GM19452 (cell line): Measurements from ENCODE around the gene KRT83.
"Not testable (repeated sequence)": the region's sequence is repeated elsewhere in the genome, so short reads cannot be mapped to it uniquely, and the experiment has no call there.

Source experiments
- ATAC-seq: cut with Tn5 transposase; IDR thresholded peaks from one replicate; pipeline ENCODE4 v1.9.1; 2021; ENCODE audit not compliant: unreplicated experiment

Gene KRT83

DNA sequence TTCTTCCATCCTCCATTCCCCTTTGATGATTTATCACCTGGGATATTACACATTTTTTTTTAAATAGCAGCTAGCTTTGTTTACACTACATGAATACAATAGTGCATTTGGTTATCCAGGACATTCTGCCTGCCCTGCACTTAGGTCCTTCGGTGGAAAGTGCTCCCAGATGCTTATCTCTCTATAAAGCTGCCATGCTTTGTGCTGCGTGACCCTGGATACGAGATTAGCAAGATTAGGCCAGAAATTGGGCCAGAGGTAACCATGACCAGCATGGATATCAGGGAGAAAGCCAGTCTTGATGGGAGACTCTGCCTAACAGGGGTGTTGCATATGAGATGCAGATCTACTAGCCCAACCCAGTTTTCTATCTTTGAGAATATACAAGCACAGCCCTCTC lies 12.1 kb upstream of the KRT83 start:
- no peak for ATAC-seq

DNA sequence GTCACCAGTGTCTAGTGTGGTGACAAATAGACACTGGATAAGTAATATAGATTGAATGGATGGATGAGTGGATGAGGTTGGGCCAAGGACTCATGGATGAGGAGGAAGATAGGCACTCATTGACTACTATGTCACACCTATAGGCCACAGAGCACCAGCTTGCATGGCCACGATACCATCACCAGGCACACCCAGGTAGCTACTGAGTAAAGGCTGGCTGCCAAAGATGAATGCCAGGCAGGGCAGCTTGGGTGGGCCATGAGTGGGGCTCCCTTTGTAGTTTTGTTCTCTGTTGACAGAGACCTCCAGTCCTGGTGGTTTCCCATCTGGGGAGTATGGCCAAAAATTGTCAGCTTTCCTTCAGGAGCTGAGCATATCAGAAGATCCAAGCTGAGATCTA lies 11.2 kb upstream of the KRT83 start:
- ATAC-seq = no peak

DNA sequence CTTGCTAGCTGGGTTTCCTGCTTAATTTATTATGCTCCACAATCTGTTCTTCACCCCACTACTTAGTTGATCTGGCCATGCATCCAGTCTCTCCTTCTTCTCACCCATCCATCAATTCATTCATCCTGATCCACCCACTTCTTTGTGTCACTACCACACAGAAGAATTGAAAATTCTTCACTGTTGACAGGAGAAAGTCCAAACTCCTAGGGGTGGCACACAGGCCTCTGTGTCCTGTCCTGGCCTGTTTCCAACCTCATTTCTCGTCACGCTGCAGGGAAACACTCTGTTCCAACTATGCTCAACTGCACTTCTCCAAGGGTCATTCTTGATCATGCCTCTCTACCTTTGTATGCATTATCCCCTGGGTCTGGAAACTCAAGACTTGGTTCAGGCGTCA lies 10.6 kb upstream of the KRT83 start:
- no peak for ATAC-seq

DNA sequence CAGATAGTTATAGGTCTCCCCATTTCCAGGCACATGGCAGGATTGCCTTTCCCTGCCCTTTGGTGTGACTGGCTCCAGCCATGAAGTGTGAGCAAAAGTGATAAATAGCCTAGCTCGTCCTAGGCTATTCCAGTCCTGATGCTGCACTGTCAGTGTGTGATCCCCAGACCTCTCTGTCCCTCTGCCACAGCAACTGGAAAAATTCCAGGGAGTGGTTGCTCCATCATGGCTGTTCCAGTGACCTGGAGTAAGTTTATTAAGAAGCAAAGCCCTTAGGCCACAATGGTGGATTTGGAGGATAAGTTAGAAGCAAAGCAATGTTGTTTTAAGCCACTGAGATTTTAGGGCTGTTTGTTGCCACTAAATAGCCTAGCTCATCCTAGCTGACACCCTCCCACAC lies 9.8 kb upstream of the KRT83 start:
- ATAC-seq = no peak

DNA sequence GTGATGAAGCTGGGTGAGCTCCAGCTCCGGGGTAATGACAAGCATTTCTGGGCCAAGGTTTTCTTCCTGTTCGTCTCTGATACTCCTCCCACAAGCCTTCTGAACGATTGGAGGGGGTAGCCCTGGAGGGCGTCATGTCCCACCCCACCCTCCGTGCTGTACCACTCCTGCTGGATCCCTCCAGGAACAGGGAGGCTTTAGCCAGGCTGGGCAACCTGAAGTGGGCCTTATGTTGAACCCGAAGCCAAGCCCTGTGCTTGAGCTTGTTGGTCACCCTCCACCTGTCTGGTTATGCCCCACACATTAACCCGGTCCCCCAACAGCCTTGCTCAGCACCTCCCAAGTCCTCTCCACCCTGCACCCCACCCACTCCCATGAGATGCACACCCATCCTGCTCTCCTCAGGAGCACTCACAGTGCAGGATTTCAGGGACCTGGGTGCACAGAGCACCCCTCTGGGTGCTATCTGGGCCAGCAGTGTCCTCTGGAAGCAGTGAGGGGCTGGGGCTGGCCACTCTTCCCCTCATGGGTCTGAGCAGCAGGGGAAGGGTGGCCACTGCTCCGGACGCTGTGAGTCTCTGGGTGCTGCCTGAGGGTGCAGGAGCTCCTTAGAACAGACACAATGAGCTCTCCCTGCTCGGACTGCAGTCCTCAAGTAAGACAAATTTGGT lies 6.8 kb upstream of the KRT83 start:
- ATAC-seq = no peak

DNA sequence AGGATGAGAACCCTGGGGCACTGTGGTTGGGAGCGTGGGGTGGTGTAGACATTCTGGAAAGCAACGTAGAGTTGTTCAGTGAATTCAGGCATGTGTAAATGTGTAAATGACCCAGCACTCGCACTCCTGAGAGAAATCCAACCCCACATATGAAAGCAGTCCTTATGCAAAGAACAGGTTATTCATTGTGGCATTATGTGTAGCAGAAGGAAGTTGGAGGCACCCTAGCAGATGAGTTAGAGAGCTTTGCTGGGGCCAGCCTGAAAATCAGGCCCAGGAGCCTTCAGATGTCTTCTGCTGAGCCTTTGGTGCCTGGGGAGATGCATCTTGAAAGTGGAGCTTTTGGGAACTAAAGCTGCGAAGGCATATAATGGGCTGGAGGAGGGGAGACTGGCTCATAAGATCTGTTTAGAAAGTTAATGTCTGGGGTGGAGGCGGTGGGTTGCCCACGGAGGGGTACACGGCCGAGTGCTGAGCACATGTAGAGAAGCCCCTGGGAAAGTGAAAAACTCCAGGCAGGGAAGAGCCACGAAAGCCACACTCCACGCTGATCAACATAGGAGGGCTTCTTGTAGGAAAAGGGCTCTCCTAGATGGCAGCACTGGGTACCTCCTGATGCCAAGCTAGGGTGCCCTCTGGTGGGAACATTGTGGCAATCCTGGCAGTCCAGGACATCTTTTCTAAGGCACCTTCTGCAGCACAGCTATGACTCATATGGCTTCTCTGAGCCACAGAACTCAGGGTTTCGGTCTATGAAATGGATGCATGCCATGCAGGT lies 6.0 kb upstream of the KRT83 start:
- peak; percentile 90 for ATAC-seq

DNA sequence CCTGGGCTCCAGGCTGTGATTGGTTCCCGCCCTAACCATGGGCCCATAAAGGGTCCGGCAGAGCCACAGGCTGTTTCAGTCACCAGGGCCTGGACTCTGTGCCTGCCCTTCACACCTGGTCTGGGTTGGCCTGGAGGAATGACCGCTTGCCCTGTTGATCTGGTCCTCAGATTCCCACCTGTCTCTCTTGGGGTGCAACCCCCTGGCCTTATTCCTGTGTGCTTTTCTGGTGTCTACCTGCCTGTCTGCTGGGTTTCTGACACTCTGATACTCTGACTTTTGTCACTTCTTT lies 2.9 kb upstream of the KRT83 start:
- no peak for ATAC-seq

DNA sequence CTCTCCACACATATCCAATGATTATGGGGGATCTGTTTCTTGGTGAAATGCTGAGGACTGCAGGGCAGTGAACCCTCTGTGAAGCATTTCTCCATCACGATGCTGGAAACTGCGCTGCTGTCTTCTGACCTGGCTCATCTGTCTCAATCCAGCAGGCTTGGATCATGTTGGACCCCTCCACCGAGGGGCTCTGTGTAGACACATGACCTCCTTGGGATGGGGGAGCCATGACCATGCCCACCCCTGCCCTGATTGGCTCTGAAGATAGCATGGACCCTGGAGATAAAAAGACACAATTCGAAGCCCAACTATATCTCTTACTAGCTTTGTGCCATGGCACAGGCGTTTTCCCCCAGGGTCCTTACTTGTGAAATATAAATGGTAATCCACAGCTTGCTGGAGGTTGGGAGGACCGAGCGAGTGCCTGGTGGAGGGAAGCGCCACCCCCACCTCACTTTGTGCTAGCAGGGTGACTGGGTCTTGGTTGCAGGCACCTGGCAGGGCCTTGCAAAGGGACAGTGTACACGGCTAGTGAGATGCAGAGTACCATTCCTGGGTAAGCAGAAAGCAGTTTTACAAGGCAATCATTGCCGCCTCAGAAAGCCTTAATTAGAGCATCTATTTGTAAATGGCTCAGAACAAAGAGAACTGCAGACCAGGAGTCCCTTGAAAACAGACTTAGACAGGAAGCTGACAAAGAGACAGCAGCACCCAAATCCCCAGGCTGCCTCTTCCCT lies 2.4 kb upstream of the KRT83 start:
- ATAC-seq = no peak

DNA sequence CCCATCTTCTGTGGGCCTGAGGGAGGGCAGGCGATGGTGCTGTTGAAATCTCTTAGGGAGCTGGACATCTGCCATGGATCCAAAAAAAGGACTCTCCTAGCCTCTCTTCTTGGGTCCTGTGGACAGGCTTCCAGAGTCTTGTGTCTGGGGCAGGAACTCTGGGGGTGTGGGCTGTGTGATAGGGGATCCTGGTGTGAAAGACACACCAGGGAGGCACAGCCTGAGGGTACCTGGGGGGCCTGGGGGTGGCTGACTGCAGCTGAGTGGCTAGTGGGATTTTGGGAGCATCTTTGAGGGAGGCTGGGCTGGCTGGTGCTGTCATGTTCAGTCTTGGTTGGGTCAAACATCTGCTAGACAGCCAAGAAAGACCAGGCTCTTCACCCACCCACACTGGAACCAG lies 1.8 kb upstream of the KRT83 start:
- ATAC-seq = no peak

DNA sequence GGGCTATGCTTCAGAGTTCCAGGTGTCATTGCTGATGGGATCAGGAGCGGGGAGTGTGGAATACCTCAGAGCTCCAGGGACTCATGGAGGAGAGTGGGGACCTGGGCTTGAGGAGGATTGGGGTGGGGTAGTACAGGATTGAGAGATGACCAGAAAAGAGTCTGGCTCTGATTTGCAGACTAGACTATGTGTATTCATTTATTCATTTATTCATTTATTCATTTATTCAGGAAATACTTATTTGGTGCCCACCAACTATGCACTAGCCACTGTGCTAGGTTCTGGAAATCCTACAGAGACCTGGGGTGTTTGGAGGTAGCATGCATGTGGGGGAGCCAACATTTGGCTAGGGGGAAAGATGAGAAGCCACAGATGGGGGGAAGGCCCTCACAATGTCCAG lies 871 bp upstream of the KRT83 start:
- ATAC-seq = no peak

DNA sequence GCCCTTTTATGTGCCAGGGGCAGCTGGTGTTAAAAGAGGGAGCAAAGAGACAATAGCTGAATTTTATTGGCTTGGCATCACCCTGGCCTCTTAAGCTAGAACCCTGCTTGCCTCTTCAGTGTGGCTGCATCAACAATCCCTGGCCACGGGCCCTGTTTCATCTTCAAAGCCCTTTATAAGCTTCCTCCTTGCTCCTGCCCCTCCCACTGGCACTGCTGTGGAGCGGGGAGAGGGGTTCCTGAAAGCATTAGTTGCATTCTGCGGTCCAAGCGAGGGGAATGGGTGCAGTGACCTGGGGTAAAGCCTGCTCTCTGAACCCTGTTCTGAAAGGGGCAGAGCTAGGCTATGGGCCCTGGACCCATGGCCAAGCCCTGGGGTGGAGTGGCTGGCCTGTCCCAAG lies 220 bp upstream of the KRT83 start:
- ATAC-seq = no peak

DNA sequence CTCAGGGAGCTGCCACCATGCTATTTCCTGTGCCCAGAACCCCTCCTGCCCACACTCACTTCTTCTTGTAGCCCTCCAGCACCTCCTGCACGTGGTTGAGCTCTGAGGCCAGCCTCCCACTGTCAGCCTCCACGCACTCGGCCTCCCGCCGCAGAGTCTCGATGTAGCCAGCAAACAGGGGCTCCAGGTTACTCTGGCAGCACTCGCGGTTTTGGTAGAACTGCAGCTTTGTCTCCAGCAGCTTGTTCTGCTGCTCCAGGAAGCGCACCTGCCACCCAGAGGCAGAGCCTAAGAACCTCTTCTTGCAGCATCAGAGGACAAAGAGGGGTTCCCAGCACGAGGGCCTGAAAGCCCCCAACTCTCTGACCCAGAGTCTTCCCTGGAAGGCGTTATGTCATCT lies 2.1 kb downstream of the KRT83 start:
- no peak for ATAC-seq

DNA sequence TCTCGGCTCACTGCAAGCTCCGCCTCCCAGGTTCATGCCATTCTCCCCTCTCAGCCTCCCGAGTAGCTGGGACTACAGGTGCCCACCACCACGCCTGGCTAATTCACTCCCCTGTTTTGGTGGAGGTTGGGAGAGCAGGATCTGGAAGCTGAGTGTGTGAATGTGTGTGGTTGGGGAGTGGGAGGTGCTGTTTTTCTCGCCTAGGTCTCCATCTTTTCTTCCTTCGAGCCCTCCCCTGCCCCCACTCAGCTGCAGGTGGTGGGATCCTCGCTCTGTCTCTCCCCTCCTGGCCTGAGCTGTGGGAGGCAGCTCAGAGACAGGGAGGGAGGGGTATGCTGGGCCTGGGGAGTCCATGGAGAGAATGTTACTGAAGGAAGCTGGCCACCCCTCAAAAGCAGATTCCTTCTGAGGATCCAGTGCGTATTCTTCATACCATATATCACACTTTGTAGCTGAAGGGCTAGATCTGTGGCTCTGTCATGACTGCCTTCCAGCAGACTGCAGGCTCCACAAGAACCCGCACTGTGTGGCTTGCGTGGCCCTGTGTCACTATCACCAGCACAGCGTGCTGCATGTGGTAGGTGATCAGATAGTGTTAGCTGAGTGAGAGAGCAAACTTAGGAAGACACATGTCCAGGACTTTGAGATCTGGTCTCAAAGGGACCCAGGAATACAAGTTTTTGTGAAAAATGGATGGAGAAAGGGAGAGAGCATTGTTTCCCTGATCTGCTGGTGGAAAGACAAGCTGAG lies 2.8 kb downstream of the KRT83 start:
- no peak for ATAC-seq

DNA sequence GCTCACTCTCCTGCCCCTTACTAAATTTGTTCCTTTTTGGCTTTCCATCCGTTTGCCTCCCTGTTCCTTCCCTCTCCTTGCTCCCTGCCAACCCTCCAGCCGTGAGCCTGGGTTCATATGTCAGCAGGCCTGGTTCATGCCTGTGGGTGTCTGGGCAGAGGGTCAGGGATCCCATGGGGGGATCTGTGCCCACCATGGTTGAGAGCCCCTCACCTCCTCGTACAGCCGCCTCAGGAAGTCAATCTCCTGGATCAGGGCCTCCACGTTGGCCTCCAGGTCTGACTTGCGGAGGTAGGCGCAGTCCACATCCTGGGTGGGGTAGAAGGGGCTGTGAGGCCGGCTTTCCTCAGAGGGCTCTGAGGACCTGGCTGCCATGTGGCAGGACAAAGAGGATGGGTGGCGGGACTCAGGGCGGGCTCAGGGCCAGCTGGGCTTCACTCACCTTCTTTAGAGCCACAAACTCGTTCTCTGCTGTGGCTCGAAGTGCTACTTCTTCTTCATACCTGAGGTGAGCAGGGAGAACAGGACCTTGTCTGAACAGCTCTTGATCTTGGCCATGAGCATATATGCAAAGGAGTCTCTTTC lies 3.6 kb downstream of the KRT83 start:
- ATAC-seq = no peak

DNA sequence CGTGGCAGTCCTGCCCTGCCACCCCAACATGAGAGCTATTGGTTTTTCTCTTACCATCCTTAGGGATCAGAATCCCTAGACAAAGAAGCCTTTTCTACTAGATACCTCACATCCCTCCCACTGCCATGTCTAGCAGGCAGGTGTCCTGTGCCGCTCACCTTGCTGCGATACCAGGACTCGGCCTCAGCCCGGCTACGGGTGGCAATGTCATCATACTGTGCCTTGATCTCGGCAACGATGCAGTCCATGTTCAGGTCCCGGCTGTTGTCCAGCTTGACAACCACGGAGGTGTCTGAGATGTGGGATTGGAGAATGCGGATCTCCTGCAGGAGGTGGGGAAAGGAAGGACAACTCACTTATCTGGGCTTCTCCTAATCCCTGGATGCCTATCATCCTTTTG lies 4.5 kb downstream of the KRT83 start:
- no peak for ATAC-seq

DNA sequence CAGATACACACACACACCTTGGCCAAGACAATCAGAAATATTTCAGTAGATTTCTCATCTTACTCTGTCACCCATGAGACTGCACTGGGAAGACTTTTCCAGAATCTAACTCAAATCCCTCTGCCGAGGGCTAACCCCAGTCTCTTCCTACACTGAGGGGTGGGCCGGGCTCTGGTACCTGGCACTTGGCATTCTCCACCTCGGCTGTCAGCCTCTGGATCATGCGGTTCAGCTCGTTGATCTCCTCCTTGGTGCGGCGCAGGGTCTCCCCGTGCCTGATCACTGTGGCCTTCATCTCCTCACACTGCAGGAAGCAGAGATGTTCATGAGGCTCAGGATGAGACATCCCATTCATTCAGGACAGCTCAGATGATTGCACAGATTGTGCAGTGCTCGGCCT lies 4.9 kb downstream of the KRT83 start:
- ATAC-seq = no peak

DNA sequence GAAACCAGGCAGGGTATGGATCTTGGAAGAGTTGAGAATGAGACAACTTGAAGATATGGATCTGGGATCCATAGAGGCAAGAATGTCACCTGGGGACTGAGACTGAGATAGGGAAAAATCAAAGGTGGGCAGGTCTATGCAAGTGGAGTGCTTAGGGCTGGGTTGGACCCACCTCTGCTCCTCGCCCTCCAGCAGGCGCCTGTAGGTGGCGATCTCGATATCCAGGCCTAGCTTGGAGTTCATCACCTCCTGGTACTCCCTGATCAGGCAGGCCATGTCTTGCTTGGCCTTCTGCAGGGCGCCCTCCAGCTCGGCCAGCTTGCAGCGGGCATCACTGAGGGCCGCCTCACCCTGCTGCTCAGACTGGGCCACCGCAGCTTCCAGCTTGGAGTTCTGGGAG lies 5.5 kb downstream of the KRT83 start:
- not testable (repeated sequence) for ATAC-seq

DNA sequence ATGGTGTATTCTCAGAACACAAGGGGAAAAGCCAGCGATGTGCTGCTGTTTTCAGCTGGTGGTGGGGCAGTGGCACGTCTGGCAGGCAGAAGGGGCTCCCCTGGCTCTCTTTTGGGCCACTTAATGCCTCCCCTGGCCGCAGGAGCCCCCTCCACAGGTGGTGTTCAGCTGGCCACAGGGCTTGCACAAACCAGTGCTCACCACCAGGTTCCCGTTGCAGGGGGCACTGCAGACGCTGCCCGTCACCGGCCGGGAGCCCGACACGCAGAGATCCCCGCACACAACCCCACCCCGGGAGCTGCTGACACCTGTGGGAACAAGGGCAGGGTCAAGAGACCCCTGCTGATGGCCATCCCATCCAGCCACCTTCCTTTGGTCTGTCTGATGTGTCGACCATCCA lies 6.7 kb downstream of the KRT83 start:
- no peak for ATAC-seq

DNA sequence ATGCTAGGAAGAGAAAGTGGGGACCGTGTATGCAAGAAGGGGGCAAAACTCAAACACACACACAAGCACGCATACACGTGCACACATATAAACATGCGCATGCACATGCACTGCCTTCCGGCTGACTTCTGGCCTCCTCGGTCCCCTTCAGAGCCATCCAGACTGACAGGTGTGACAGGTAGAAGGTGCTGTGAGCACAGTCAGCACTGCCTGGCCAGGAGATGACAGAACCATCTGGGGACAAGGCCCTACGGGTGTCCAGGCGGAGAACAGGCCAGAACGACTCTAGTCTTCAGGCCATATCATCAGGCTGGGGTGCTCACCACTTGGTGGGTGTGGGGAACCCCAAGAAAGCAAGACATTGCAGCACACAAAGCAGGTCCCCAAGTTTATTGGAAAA lies 7.3 kb downstream of the KRT83 start:
- no peak for ATAC-seq

DNA sequence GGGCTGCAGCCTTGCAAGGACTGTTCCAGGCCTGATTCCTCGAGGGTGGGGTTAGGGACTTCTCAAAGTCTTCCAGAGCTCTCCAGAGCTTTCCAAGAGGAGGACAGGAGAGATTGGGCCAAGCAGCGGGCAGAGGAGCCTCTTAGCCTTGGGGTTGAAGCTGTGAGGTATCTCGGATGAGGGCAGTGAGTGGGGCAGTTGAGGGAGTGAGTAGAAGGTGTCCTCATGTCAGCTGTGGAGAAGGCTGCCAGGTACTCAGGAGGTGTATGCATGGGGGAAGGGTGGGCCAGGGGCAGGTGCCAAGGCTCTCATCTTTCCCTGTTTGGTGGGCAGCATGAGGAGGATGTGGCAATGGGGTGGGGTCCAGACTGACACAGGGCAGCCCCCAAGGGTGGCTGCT lies 7.7 kb downstream of the KRT83 start:
- ATAC-seq = no peak

DNA sequence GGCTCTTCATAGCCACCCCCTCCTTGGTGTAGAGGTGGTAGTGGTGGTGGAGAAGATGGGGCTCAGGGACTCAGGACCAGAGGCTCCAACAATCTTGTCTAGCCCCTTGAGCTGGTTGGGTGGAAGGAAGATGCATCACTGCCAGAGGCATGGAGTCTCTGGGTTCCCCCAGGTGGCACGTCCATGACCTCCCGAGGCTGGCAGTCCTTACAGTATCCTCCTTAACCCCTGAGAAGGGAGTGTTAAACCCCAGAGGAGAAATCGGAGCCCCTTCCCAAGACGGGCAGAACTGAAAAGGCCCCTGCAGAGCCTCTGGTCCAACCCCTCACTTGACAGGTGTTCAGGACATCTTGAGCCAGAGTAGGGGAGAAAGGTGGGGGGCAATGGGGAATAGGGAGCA lies 9.1 kb downstream of the KRT83 start:
- ATAC-seq = no peak
